Endothelial cell of umbilical vein (primary cell): Measurements from ENCODE around the gene LCMT2.

Experiments
- CTCF ChIP-seq, 2 donors: IDR thresholded peaks; 1 replicate in 1 of 2; 2 replicates in 1 of 2; pipeline ENCODE4 v1.5.1; 2011; ENCODE audit warnings: low read length in 2 of 2, mild to moderate bottlenecking in 2 of 2, moderate library complexity in 2 of 2, control low read depth in 1 of 2, inconsistent platforms in 1 of 2, low read depth in 1 of 2; ENCODE audit not compliant: insufficient read depth in 1 of 2; ENCODE audit errors: extremely low read depth in 1 of 2
- EZH2 ChIP-seq: IDR thresholded peaks from 2 replicates; pipeline ENCODE4 v1.6.1; 2012; ENCODE audit warnings: borderline replicate concordance, low read depth, mild to moderate bottlenecking, moderate library complexity, low read length, inconsistent platforms; ENCODE audit not compliant: severe bottlenecking
- GATA2 ChIP-seq: IDR thresholded peaks from 2 replicates; pipeline ENCODE4 v1.7.0; 2011; ENCODE audit warnings: low read depth, mild to moderate bottlenecking, moderate library complexity, mixed read lengths, low read length; ENCODE audit not compliant: insufficient read length, insufficient read depth
- POLR2A ChIP-seq: IDR thresholded peaks from 2 replicates; pipeline ENCODE4 v1.6.1; 2012; ENCODE audit warnings: low read depth, mild to moderate bottlenecking, control low read depth, low read length
- POLR2AphosphoS5 ChIP-seq: IDR thresholded peaks from 2 replicates; pipeline ENCODE4 v1.6.1; 2012; ENCODE audit warnings: low read depth, mild to moderate bottlenecking, control low read depth, low read length, moderate library complexity; ENCODE audit not compliant: insufficient read depth

GRCh38 chr15:43318990-43319771 is 11.2 kb downstream of the LCMT2 start:
- TF ChIP-seq CTCF (IDR thresholded peaks at IDR 0.05; ENCODE audit: extremely low read depth in 1 of 2, insufficient read depth in 1 of 2, low read depth in 1 of 2, low read length in 2 of 2) (no peak), EZH2 (no peak), POLR2A (no peak), POLR2AphosphoS5 (no peak), GATA2 (no peak)
